CD4-positive, alpha-beta T cell treated with Interleukin-4 for 4 hours (primary cell): ENCODE data around the gene B3GAT1.
"Not testable (repeated sequence)": the region's sequence is repeated elsewhere in the genome, so short reads cannot be mapped to it uniquely, and the experiment has no call there.

Experiments
- DNase-seq: peaks from one replicate; pipeline ENCODE4 v3.0.0-alpha.2; 2020

The B3GAT1 gene, protein sequence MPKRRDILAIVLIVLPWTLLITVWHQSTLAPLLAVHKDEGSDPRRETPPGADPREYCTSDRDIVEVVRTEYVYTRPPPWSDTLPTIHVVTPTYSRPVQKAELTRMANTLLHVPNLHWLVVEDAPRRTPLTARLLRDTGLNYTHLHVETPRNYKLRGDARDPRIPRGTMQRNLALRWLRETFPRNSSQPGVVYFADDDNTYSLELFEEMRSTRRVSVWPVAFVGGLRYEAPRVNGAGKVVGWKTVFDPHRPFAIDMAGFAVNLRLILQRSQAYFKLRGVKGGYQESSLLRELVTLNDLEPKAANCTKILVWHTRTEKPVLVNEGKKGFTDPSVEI

DNA sequence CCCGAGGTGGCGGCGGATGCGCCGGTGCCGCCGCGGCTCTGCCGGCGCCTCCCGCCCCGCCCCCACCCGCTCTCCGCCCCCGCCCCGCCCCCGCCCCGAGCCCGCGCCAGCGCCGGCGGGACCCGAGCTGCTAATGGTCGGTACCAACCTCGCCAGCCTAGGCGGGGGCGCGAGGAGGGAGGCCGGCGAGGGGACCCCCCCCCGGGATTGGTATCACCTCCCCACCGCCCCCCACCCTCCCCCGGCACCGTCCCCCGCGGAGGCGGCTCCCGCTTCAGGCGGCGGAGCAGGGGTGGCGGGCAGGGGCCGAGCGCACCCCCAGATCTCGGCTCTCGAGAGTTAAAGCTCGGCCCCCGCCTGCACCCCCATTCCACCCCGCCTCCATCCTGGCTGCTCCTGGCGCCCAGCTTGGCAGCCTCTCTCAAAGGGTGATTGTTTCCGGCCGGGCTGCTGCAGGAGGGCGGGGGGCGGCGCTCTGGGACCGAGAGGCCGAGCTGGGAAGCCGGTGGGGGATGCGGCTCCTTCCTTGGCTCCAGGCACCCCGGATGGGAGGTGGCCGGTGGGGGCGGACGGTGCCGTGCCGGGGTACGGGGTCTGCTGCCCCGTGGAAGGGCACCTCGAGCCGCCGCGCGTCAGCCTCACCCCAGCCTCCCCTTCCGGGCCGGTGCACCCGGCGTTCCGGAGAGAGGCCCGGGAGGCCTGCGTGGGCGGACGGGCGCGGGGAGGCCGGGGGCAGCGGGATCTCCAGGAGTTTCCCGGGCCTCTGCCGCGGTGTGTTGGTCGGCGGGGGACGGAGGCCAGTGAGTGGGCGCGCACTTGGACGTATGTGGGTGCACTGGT is at the start of gene B3GAT1:
TSS of gene B3GAT1 (minus strand) at position 40 of the 840 bp plus-strand sequence. CDS start 24,583 bp downstream, outside the sequence.
- no peak for DNase-seq

DNA sequence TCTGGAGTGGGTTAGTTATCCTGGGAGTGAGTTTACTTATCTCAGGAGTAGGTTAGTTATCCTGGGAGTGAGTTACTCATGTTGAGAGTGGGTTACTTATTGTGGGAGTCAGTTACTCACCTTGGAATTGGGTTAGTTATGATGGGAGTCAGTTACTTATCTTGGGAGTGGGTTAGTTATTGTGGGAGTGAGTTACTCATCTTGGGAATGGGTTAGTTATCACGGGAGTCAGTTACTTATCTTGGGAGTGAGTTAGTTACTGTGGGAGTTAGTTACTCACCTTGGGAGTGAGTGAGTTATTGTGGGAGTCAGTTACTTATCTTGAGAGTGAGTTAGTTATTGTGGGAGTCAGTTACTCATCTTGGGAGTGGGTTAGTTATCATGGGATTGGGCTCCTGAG is 49.6 kb upstream of the B3GAT1 start:
- DNase-seq: no peak

DNA sequence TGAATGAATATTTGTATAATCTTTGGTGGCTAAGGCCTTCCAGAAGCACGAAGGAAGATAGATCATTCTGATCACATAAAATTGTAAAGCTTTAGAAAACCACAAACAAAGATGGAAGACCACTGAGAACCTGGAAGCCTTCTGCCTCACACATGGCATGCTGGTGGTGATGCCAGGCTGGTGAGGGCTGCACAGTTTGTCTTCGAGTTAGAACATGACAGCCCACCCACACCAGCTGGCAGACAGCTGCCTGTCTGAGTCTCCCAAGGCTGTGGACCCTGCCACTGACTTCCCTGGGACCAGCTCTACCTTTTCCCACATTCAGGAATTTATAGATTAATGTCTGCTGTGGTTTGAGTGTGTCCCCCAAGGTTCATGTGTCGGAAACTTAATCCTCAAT is 48.8 kb upstream of the B3GAT1 start:
- DNase-seq: no peak

DNA sequence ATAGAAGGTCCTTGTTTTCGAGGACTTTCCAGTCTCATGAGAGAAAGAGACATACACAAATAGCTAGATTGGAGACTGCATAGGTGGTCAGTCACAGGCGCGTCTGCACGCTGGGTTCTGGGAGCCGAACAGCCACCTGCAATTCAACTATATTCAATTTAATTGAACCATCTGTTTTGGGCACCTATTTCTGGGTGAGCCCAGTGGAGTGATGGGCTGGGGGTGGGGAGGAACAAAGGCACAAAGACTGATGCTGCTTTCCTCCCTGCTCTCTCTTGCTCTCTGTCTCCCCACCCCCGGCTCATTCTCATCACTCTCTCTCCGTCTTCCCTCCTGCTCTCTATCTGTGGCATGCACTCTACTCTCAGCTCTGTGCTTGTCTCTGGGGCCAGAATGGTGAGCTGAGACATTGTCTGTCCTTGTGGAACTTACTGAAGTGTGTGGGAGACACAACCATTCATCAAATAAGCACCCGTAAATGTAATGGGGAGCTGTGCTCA is 48.1 kb upstream of the B3GAT1 start:
- no peak for DNase-seq

DNA sequence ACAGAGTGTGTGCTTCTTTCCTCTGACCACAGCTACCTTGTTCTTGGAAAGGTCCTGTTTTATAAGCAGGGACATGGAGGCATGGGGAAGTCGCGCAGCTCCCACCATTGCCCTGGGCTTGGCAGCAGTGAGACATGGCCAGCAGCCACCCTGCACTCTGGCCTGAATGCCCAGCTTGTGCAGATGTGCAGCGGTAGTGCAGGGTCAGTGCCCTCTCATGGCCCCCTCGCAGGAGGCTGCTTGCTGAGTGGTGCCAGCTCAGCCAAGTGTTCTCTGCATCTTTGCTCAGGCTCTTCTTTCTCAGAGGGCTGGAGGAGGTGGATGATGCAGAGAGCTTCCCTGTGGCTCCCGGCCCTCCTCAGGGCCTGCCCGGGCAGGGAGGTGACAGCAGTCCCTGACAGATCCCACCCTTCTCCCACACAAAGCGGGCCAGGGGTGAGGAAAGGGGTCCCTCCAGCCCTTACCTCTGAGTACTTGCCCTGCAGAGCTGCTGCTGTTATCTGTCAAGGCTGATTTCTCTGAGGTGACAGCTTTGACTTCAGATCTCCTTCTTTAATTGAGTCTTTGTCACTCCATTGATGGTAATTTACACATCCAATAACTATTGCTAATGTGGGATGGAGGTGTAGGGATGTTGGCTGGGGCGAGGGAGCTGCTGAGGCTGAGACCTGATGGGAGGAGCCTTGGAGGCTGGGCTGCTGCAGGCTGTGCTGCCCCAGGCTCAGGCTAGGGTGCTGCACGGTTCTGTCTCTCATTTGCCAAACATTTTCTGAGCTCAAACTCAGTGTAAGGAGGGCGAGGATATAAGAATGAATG is 47.4 kb upstream of the B3GAT1 start:
- no peak for DNase-seq

DNA sequence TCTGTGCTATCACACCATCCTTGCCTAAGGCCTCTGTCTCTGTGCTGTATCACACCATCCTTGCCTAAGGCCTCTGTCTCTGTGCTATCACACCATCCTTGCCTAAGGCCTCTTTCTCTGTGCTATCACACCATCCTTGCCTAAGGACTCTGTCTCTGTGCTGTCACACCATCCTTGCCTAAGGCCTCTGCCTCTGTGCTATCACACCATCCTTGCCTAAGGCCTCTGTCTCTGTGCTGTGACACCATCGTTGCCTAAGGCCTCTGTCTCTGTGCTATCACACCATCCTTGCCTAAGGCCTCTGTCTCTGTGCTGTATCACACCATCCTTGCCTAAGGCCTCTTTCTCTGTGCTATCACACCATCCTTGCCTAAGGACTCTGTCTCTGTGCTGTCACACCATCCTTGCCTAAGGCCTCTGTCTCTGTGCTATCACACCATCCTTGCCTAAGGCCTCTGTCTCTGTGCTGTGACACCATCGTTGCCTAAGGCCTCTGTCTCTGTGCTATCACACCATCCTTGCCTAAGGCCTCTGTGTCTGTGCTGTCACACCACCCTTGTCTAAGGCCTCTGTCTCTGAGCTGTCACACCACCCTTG is 45.5 kb upstream of the B3GAT1 start:
- not testable (repeated sequence) for DNase-seq

DNA sequence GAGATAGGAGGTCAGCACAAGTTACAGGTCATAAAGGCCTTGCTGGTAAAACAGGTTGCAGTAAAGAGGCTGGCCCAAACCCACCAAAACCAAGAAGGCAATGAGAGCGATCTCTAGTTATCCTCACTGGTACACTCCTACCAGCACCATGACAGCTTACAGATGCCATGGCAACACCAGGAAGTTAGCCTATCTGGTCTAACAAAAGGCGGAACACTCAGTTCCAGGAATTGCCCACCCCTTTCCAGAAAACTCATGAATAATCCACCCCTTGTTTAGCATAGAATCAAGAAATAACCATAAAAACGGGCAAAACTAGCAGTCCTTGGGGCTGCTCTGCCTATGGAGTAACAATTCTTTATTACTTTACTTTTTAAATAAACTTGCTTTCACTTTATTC is 43.5 kb upstream of the B3GAT1 start:
- DNase-seq: no peak

DNA sequence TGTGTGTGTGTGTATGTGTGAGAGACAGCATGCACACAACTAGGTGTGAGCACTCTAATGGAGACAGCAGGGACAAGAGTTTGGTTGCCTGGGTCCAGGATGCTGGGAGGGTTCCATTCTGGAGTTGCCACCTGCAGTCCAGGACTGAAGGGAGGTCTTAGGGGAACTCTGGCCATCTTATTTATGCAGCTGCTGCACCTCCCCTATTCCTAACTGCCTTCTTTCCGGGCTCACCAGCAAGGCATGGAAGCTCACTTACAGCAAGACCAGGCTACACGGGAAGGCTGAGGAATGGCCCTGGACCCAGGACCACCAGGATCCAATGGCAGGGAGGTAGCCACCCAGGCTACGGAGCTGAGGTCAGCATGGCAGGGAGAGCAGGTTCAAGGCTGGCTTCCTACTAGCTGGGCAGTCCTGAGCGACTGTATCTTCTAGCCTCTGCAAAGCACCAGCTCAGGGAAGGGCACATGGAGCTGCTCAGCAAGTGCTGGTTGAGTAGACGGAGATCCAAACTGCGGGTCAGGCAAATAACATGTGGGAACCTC is 42.2 kb upstream of the B3GAT1 start:
- no peak for DNase-seq

DNA sequence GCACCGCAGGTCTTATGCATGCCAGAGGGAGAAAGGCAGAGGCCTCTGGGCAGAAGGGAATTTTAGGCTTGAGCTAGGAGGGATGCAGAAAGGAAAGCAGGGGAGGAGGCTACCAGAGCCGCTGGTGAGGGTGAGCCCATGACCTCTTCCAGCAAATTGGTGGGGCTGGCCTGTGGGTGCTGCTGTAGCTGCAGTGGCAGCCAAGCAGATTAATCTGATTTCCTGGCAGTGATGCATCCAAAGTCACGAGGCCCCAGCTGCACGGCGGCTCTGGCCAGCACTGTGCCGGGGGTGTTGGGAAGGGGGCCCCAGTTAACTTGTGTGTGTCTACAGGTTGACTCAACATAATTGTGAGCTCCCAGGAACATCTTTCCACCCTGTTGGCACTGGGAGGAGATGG is 41.4 kb upstream of the B3GAT1 start:
- no peak for DNase-seq

DNA sequence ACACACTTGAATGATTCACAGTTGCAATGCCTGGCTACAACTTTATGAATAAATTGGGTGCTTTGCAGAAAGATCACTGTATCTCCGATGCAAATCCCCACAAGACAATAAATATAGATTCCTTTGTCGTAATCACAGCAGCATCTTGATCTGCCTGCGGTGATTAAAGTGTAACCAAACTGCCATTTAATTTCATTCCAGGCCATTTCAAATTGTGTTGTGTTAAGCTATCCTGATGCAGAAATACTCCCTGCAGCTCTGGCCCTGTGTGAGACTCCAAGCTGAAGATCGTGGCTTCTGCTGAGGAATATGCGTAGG is 40.8 kb upstream of the B3GAT1 start:
- DNase-seq: no peak

DNA sequence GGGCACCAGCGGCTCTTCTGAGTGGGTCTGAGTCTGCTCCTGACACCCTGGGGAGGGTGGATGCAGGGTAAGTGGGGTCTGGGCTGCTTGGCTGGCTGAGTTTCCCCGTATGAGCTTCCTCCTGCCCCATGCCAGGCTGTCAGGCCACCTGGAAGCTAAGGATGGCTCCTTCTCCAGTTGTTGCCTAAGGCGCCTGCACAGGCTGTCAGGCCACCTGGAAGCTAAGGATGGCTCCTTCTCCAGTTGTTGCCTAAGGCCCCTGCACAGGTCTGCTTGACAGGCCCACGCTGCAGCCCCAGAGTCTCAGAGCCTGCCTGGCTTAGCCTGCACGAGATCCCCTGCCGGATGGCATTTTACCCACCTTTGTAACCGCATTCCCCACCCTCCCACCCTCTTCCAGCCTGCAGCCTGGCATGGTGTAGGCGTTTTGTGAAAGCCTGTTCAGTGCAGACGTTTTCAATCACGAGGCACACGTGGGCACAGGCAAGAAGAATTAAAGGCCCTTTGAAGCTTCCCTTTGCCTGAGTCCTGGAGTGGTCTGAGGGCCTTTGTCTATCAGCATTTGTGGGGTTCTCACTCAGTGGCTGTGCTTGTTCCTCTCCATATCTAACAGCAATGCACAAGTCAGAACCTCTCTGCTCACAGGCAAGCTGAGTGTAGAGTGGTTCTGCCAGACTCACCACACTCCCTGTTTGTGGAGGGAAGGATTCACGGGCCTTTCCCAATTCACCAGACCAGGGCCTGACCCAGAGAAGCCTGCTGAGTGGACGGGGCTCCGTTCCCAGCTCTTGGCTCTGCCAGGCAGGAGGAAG is 40.2 kb upstream of the B3GAT1 start:
- DNase-seq: no peak

DNA sequence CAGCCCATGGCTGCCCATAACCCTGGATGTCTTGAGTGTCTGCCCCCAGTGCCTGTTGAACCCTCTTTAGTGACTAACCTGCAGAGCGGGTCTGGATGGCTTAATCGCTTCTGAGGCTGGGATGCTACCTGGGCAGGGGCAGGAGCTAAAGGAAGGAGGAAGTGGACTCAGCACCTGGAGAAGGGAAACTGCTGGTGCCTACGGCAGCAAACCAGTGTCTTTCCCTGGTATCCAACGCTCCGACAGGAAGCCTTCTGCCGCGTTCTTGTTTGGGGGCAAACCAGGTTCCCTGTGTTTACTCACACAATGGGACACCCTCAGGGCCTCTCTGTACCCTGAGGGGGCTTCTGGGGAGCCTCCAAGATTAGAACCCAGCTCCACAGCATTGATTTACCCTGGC is 38.1 kb upstream of the B3GAT1 start:
- DNase-seq: no peak

DNA sequence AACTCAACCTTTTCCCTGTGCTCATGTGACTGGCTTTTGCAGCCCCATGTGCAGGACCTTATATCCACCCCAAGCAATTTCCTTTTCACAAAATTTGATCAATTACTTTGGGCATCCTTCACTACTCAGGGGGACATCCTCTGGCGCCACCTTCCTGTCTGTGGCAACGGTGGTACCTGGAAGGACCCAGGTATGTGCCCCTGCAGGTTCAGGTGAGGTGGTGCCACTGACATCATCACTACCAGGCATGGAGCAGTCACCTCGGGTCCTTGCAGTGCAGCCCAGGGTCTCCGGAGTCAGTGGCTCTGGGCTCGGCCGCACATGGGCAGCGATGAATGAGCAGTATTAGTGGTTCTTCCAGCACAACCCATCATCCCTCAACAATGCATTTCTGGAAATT is 37.7 kb upstream of the B3GAT1 start:
- DNase-seq: no peak

DNA sequence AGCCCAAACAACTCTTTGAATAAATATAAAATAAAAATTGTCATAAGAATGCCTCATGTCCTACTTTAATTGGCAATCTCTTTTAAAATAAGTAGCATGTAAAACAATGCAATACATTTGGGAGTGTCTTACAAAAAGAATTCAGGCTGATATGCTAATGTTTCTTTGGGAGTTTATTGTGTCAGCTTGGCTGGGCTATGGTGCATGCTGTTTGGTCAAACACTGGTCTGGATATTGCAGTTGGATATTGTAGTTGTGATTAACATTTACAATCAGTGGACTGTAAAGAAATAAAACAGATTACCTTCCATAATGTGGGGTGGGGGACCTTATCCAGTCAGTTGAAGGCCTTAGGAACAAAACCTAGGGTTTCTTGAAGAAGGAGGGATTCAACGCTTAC is 37.0 kb upstream of the B3GAT1 start:
- DNase-seq: no peak

DNA sequence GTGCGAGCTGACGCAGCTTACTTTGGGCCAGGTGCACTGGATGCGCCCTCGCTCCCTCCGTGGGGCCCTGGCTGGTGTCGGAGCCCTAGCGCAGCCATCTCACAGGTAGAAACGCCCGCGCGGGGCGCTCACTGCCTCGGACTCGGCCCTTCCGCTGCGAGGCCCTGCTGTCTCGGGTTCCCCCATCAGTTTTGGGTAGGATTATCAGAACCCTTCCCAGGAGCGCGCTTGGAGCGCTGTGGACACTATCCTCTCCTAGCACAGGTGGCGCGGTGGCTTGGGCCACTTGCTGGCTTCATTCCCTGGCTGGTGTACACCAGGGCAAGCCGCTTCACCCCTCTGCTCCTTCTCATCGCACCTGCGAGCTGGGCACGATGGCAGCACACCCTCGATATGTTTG is 35.7 kb upstream of the B3GAT1 start:
- DNase-seq: no peak

DNA sequence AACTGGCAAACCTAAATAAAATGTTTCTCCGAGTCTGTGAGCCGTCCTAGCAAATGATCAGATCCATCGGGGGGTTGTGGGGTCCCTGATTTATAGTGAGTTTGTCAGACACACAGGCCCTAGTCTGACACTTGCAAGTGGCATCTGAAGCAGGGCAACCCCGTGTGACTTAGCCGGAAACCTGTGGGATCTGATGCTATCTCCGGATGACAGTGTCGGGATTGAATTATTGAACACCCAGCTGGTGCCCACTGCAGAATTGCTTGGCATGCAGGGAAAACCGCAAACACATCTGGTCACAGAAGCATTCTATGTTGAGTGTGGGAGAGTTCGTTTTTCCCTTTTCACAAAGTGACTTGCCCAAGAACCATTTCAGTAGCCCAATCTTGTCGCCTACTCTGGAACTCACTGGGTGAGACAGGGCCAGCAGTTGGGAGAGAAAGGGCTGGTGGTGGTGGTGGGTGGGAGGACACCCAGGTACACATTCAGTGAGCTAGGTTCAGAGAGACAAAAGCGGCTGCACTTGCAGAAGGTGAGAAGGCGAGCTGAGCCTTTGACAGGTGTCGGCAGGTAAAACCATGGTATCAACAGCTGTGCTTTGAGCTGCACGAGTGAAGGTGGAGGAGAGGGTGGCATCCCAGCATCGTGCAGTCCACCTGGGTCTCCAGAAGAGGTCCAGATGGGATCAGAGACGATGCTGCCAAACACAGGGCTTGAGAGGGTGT is 33.7 kb upstream of the B3GAT1 start:
- no peak for DNase-seq

DNA sequence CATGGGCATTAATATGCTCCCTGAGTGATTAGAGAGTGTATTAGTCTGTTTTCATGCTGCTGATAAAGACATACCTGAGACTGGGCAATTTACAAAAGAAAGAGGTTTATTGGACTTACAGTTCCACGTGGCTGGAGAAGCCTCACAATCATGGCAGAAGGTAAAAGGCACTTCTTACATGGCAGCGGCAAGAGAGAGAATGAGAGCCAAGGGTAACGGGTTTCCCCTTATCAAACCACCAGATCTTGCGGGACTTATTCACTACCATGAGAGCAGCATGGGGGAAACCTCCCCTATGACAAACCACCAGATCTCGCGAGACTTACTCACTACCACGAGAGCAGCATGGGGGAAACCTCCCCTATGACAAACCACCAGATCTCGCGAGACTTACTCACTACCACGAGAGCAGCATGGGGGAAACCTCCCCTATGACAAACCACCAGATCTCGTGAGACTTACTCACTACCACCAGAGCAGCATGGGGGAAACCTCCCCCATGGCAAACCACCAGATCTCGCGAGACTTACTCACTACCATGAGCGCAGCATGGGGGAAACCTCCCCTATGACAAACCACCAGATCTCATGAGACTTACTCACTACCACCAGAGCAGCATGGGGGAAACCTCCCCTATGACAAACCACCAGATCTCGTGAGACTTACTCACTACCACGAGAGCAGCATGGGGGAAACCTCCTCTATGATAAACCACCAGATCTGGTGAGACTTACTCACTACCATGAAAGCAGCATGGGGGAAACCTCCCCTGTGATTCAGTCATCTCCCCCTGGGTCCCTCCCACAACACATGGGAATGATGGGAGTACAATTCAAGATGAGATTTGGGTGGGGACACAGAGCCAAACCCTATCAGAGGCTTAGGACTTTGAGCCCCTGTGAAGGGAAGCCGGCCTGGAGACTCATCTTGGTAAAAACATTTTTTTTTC is 32.4 kb upstream of the B3GAT1 start:
- not testable (repeated sequence) for DNase-seq

DNA sequence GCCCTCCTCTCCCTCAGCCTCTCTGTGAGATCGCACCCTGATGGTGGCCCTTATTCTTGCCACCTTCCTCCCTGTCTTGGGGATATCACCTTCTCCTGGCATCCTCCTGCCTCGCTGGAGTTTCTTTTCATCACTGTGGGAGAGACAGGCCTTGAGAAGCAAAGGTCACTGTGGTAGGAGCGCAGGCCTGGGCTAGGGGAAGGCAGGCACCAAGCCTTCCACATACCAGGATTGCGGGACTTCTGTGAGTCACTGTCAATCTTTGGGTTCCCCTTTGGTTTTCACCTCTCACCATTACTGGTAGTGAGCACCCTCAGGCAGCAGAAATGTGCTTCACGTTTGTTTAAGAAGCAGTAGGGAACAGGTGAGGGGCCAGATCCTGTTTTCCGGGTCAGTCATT is 31.2 kb upstream of the B3GAT1 start:
- DNase-seq: no peak

DNA sequence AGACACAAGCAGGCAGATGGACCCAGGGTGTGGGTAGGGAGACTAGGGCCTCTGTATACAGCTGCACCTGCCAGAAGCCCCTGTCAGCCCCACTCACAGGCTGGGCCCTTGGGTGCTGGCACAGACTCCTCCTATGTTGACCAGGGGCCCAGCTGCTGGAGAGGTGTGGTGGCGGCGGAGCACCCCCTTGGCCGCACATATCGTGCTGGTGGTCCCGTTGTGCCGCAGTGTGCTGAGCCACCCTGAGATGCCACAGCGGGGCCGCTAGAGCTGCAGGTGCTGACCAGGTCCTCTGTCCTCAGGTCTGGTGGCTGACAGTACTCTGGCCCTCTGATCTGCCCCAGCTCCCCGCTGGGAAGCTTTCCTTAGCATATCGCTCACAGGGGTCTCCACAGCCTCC is 30.2 kb upstream of the B3GAT1 start:
- DNase-seq: no peak

DNA sequence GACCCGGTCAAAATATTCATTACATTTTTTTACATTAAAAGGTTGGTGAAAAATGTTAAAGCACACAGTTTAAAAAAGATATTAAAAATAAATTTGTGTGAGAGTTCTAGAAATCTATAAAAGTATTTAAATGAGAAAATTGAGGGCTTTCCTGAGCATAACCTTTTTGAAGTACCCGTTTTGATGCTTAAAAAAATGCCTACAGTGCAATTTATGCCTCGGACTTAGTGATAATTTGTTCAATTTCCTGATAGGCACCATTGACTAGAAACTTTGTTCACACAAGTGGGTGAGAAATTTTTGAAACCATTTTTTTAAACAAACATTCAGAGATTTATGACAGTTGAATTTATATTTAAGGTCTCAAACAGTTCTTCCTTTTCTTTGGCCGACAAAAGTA is 29.7 kb upstream of the B3GAT1 start:
- no peak for DNase-seq
